Epithelial cell of esophagus (primary cell): Measurements from ENCODE around the gene RNF4.

ENCODE experiments used
- DNase-seq: peaks from one replicate; pipeline ENCODE4 v3.0.0; 2010; ENCODE audit warnings: low read depth
- H3K4me3 ChIP-seq: 2 replicates; pipeline ENCODE4 v1.5.1; 2011; ENCODE audit warnings: mild to moderate bottlenecking, low read length, control low read depth
- CTCF ChIP-seq: IDR thresholded peaks from 2 replicates; pipeline ENCODE4 v1.5.1; 2011; ENCODE audit warnings: low read depth, mild to moderate bottlenecking, low read length, control low read depth, inconsistent platforms; ENCODE audit not compliant: insufficient read depth; ENCODE audit errors: missing control alignments

Gene RNF4

GRCh38 chr4:2484185-2484584 lies 15.3 kb downstream of the RNF4 start:
- no peak for TF ChIP-seq CTCF
- no peak for DNase-seq
- H3K4me3 ChIP-seq: no peak overlapping the region

GRCh38 chr4:2484993-2485392 lies 16.1 kb downstream of the RNF4 start:
- no peak for TF ChIP-seq CTCF
- peak; percentile 36 for DNase-seq
- no peak overlapping the region for H3K4me3 ChIP-seq

GRCh38 chr4:2485956-2486355 lies 17.1 kb downstream of the RNF4 start:
- DNase-seq: no peak
- TF ChIP-seq CTCF: no peak

GRCh38 chr4:2486981-2487380 lies 18.1 kb downstream of the RNF4 start:
- DNase-seq: peak; percentile 32
- no peak for TF ChIP-seq CTCF
- no peak overlapping the region for H3K4me3 ChIP-seq

More at GRCh38 chr4:2485956-2486355, 17.1 kb downstream of the RNF4 start:
- no peak overlapping the region for H3K4me3 ChIP-seq

- no peak overlapping the region for H3K4me3 ChIP-seq
- no peak for DNase-seq
These were observed 18.7 kb downstream of the RNF4 start for GRCh38 chr4:2487632-2488031.

GRCh38 chr4:2489081-2489805 lies 20.3 kb downstream of the RNF4 start:
- DNase-seq: no peak
- no peak for TF ChIP-seq CTCF
- no peak overlapping the region for H3K4me3 ChIP-seq

More at GRCh38 chr4:2487632-2488031, 18.7 kb downstream of the RNF4 start:
- TF ChIP-seq CTCF: no peak
